GM23338 (cell line): ENCODE data around the gene CDX1. TPM values are rescaled to one million over a fixed set of nuclear protein-coding genes. Genes with fewer than 3 reads are reported as not detected.

Experiments
- ATAC-seq: fragments of 200-7000 bp; cut with Tn5 transposase; 3 replicates; pipeline ENCODE4 v1.9.1; 2020
- DNase-seq: peaks from one replicate; pipeline ENCODE4 v3.0.0-alpha.2; 2015; ENCODE audit warnings: low spot score
- H2AFZ ChIP-seq: fragments of 200-600 bp; sonication (generic); 2 replicates; pipeline ENCODE4 v1.8.0; 2016; ENCODE audit warnings: antibody characterized with exemption, mild to moderate bottlenecking, moderate library complexity
- H3F3A ChIP-seq: fragments of 200-600 bp; sonication (generic); replicated peaks from 2 replicates; pipeline ENCODE4 v1.8.0; 2017; ENCODE audit warnings: antibody characterized with exemption, mixed run types, low read depth
- H3K27ac ChIP-seq: fragments of 200-600 bp; sonication (generic); 2 replicates; pipeline ENCODE4 v1.6.1; 2016; ENCODE audit warnings: low read depth
- H3K27me3 ChIP-seq: fragments of 200-600 bp; sonication (generic); 2 replicates; pipeline ENCODE4 v1.8.0; 2016; ENCODE audit warnings: mild to moderate bottlenecking, mixed run types, moderate library complexity; ENCODE audit not compliant: insufficient read depth
- H3K36me3 ChIP-seq: fragments of 200-600 bp; sonication (generic); 2 replicates; pipeline ENCODE4 v1.8.0; 2016; ENCODE audit warnings: mild to moderate bottlenecking; ENCODE audit not compliant: insufficient read depth
- H3K4me1 ChIP-seq: fragments of 200-600 bp; sonication (generic); 2 replicates; pipeline ENCODE4 v1.8.0; 2016; ENCODE audit warnings: mild to moderate bottlenecking, moderate library complexity; ENCODE audit not compliant: insufficient read depth
- H3K4me2 ChIP-seq: fragments of 200-600 bp; sonication (generic); 2 replicates; pipeline ENCODE4 v1.7.1; 2017; ENCODE audit warnings: mixed run types
- H3K4me3 ChIP-seq: fragments of 200-600 bp; sonication (generic); 2 replicates; pipeline ENCODE4 v1.6.1; 2016; ENCODE audit warnings: mixed run types
- H3K79me2 ChIP-seq: fragments of 200-600 bp; sonication (generic); replicated peaks from 2 replicates; pipeline ENCODE4 v1.8.0; 2017; ENCODE audit warnings: mild to moderate bottlenecking; ENCODE audit not compliant: insufficient read depth
- H3K9me2 ChIP-seq: fragments of 200-600 bp; sonication (generic); 2 replicates; pipeline ENCODE4 v1.8.0; 2017; ENCODE audit not compliant: insufficient read depth
- H4K20me1 ChIP-seq: fragments of 200-600 bp; sonication (generic); replicated peaks from 2 replicates; pipeline ENCODE4 v1.8.0; 2017; ENCODE audit warnings: mild to moderate bottlenecking; ENCODE audit not compliant: insufficient read depth
- H3K27ac Mint-ChIP-seq: 2 replicates; pipeline ENCODE4 v1.8.0; 2020; ENCODE audit warnings: inconsistent platforms, mild to moderate bottlenecking, moderate library complexity, mixed read lengths
- H3K27me3 Mint-ChIP-seq: 3 replicates; pipeline ENCODE4 v1.8.0; 2022; ENCODE audit warnings: low read depth, mild to moderate bottlenecking, moderate library complexity, mixed read lengths, inconsistent platforms; ENCODE audit not compliant: insufficient read depth, poor library complexity
- H3K36me3 Mint-ChIP-seq: 3 replicates; pipeline ENCODE4 v1.8.0; 2021; ENCODE audit warnings: low read depth, mild to moderate bottlenecking, inconsistent platforms, moderate library complexity, mixed read lengths
- H3K4me1 Mint-ChIP-seq: 3 replicates; pipeline ENCODE4 v1.8.0; 2020; ENCODE audit warnings: mild to moderate bottlenecking, inconsistent platforms, mixed read lengths
- H3K4me3 Mint-ChIP-seq: 3 replicates; pipeline ENCODE4 v1.8.0; 2021; ENCODE audit warnings: moderate library complexity, mild to moderate bottlenecking, inconsistent platforms, mixed read lengths
- H3K9me3 Mint-ChIP-seq: 3 replicates; pipeline ENCODE4 v1.8.0; 2020; ENCODE audit warnings: moderate library complexity, mild to moderate bottlenecking, inconsistent platforms, mixed read lengths
- CREB1 ChIP-seq: fragments of 250-450 bp; sonication (Bioruptor Pico); IDR thresholded peaks from 2 replicates; pipeline ENCODE4 v1.5.0; 2020; ENCODE audit warnings: low read depth, mild to moderate bottlenecking, moderate library complexity
- ETS1 ChIP-seq: IDR thresholded peaks from 2 replicates; pipeline ENCODE4 v1.6.1; 2016; ENCODE audit warnings: antibody characterized with exemption
- EZH2 ChIP-seq: fragments of 200-600 bp; sonication (generic); IDR thresholded peaks from one replicate; pipeline ENCODE4 v1.8.0; 2017; ENCODE audit warnings: antibody characterized with exemption, mild to moderate bottlenecking, low read depth; ENCODE audit not compliant: unreplicated experiment
- EZH2phosphoT487 ChIP-seq: fragments of 200-600 bp; sonication (generic); IDR thresholded peaks from one replicate; pipeline ENCODE4 v1.8.1; 2018; ENCODE audit warnings: antibody characterized with exemption; ENCODE audit not compliant: unreplicated experiment
- JUNB ChIP-seq: IDR thresholded peaks from one replicate; pipeline ENCODE4 v1.6.1; 2016; ENCODE audit warnings: antibody characterized with exemption; ENCODE audit not compliant: unreplicated experiment
- NANOG ChIP-seq: IDR thresholded peaks from 2 replicates; pipeline ENCODE4 v1.6.1; 2016; ENCODE audit warnings: antibody characterized with exemption, borderline replicate concordance
- POLR2AphosphoS5 ChIP-seq: IDR thresholded peaks from 2 replicates; pipeline ENCODE4 v1.6.1; 2016; ENCODE audit warnings: antibody characterized with exemption, low read depth
- REST ChIP-seq: IDR thresholded peaks from one replicate; pipeline ENCODE4 v1.6.1; 2018; ENCODE audit warnings: antibody characterized with exemption; ENCODE audit not compliant: unreplicated experiment
- STAT1 ChIP-seq: IDR thresholded peaks from one replicate; pipeline ENCODE4 v1.6.1; 2016; ENCODE audit warnings: antibody characterized with exemption; ENCODE audit not compliant: unreplicated experiment
- ZNF114 ChIP-seq: fragments of 250-450 bp; sonication (Bioruptor Pico); IDR thresholded peaks from 2 replicates; pipeline ENCODE4 v1.5.0; 2020; ENCODE audit warnings: mild to moderate bottlenecking, moderate library complexity
- ZNF331 ChIP-seq: fragments of 250-450 bp; sonication (Bioruptor Pico); IDR thresholded peaks from 2 replicates; pipeline ENCODE4 v1.5.0; 2020; ENCODE audit warnings: low read depth, mild to moderate bottlenecking, moderate library complexity
- polyA plus RNA-seq: library from polyadenylated mRNA; unstranded; fragments of >200 nt; fragmentation: Nextera tagmentation; extraction: Ambion mirVana; gene quantifications from 2 replicates; pipeline ENCODE4 v1.2.1, GENCODE V29; 2016
- total RNA-seq: library from RNA; depleted of rRNA; stranded (reverse); fragments of >200 nt; shearing (Covaris generic); gene quantifications from 2 replicates; pipeline ENCODE4 v1.2.3, GENCODE V29; 2014
- TF ChIP-seq, protein P1 (sequence below): fragments of 250-450 bp; sonication (Bioruptor Pico); IDR thresholded peaks from 2 replicates; pipeline ENCODE4 v1.5.0; 2020; ENCODE audit warnings: mild to moderate bottlenecking, moderate library complexity
- TF ChIP-seq, protein P2 (sequence below), 2 experiments: fragments of 200-600 bp in 1 of 2; sonication (generic) in 1 of 2; conservative IDR thresholded peaks; 2 replicates each; pipeline versions ENCODE4 v1.5.1 to v1.6.1; 2016 to 2017; ENCODE audit warnings: antibody characterized with exemption in 2 of 2, low read depth in 2 of 2, mild to moderate bottlenecking in 2 of 2, moderate library complexity in 1 of 2

Gene CDX1
- total and polyA plus RNA-seq, 2 experiments from 2014 or later = not detected

GRCh38 chr5:150192462-150192861 lies 25.9 kb downstream of the CDX1 start:
- H3K27me3 Mint-ChIP-seq = peaks cover 59% of the 10 kb centered on the region
- no peak for ATAC-seq

More at GRCh38 chr5:150192462-150192861, 25.9 kb downstream of the CDX1 start:
- Histone ChIP-seq H3K27me3 (peaks cover 50% of the 10 kb centered on the region), H2AFZ (no peak overlapping the region), H3K9me2 (no peaks in the 10 kb centered on the region), H3K79me2 (no peaks in the 10 kb centered on the region), H3F3A (no peaks in the 10 kb centered on the region), H3K4me1 (no peaks in the 10 kb centered on the region; the same call in 1 of the 2 replicates), H3K36me3 (no peaks in the 10 kb centered on the region), H3K27ac (no peak overlapping the region), H3K4me2 (no peak overlapping the region), H3K4me3 (no peak overlapping the region), H4K20me1 (no peaks in the 10 kb centered on the region)
- no peak overlapping the region for H3K27ac Mint-ChIP-seq
- H3K9me3 Mint-ChIP-seq = no peaks in the 10 kb centered on the region
- no peak overlapping the region; the same call in 2 of the 3 replicates for H3K4me3 Mint-ChIP-seq
- H3K4me1 Mint-ChIP-seq = peaks cover 7% of the 10 kb centered on the region
- no peak for TF ChIP-seq ETS1
- no peak for TF ChIP-seq REST
- TF ChIP-seq, protein P1, sequence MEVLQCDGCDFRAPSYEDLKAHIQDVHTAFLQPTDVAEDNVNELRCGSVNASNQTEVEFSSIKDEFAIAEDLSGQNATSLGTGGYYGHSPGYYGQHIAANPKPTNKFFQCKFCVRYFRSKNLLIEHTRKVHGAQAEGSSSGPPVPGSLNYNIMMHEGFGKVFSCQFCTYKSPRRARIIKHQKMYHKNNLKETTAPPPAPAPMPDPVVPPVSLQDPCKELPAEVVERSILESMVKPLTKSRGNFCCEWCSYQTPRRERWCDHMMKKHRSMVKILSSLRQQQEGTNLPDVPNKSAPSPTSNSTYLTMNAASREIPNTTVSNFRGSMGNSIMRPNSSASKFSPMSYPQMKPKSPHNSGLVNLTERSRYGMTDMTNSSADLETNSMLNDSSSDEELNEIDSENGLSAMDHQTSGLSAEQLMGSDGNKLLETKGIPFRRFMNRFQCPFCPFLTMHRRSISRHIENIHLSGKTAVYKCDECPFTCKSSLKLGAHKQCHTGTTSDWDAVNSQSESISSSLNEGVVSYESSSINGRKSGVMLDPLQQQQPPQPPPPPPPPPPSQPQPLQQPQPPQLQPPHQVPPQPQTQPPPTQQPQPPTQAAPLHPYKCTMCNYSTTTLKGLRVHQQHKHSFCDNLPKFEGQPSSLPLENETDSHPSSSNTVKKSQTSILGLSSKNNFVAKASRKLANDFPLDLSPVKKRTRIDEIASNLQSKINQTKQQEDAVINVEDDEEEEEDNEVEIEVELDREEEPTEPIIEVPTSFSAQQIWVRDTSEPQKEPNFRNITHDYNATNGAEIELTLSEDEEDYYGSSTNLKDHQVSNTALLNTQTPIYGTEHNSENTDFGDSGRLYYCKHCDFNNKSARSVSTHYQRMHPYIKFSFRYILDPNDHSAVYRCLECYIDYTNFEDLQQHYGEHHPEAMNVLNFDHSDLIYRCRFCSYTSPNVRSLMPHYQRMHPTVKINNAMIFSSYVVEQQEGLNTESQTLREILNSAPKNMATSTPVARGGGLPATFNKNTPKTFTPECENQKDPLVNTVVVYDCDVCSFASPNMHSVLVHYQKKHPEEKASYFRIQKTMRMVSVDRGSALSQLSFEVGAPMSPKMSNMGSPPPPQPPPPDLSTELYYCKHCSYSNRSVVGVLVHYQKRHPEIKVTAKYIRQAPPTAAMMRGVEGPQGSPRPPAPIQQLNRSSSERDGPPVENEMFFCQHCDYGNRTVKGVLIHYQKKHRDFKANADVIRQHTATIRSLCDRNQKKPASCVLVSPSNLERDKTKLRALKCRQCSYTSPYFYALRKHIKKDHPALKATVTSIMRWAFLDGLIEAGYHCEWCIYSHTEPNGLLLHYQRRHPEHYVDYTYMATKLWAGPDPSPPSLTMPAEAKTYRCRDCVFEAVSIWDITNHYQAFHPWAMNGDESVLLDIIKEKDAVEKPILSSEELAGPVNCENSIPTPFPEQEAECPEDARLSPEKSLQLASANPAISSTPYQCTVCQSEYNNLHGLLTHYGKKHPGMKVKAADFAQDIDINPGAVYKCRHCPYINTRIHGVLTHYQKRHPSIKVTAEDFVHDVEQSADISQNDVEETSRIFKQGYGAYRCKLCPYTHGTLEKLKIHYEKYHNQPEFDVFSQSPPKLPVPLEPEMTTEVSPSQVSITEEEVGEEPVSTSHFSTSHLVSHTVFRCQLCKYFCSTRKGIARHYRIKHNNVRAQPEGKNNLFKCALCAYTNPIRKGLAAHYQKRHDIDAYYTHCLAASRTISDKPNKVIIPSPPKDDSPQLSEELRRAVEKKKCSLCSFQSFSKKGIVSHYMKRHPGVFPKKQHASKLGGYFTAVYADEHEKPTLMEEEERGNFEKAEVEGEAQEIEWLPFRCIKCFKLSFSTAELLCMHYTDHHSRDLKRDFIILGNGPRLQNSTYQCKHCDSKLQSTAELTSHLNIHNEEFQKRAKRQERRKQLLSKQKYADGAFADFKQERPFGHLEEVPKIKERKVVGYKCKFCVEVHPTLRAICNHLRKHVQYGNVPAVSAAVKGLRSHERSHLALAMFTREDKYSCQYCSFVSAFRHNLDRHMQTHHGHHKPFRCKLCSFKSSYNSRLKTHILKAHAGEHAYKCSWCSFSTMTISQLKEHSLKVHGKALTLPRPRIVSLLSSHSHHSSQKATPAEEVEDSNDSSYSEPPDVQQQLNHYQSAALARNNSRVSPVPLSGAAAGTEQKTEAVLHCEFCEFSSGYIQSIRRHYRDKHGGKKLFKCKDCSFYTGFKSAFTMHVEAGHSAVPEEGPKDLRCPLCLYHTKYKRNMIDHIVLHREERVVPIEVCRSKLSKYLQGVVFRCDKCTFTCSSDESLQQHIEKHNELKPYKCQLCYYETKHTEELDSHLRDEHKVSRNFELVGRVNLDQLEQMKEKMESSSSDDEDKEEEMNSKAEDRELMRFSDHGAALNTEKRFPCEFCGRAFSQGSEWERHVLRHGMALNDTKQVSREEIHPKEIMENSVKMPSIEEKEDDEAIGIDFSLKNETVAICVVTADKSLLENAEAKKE = no peak
- TF ChIP-seq STAT1 = no peak
- TF ChIP-seq, protein P2, sequence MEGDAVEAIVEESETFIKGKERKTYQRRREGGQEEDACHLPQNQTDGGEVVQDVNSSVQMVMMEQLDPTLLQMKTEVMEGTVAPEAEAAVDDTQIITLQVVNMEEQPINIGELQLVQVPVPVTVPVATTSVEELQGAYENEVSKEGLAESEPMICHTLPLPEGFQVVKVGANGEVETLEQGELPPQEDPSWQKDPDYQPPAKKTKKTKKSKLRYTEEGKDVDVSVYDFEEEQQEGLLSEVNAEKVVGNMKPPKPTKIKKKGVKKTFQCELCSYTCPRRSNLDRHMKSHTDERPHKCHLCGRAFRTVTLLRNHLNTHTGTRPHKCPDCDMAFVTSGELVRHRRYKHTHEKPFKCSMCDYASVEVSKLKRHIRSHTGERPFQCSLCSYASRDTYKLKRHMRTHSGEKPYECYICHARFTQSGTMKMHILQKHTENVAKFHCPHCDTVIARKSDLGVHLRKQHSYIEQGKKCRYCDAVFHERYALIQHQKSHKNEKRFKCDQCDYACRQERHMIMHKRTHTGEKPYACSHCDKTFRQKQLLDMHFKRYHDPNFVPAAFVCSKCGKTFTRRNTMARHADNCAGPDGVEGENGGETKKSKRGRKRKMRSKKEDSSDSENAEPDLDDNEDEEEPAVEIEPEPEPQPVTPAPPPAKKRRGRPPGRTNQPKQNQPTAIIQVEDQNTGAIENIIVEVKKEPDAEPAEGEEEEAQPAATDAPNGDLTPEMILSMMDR (conservative IDR thresholded peaks at IDR 0.05; ENCODE audit: low read depth in 2 of 2) = no peak
- no peak for TF ChIP-seq EZH2
- no peak for TF ChIP-seq ZNF114 (CRISPR knock-in tag)
- TF ChIP-seq NANOG = no peak
- no peak for TF ChIP-seq EZH2phosphoT487
- no peak for TF ChIP-seq CREB1 (CRISPR knock-in tag)
- TF ChIP-seq JUNB = no peak
- TF ChIP-seq ZNF331 = no peak
- no peak for TF ChIP-seq POLR2AphosphoS5
- DNase-seq = no peak
- H3K36me3 Mint-ChIP-seq = no peaks in the 10 kb centered on the region
